Fibroblast of mammary gland (primary cell): ENCODE measurements around the gene ALDH1L1.

ENCODE experiments used
- DNase-seq: peaks from one replicate; pipeline ENCODE4 v3.0.0-alpha.2; 2010; ENCODE audit warnings: low read depth
- H3K4me3 ChIP-seq: 2 replicates; pipeline ENCODE4 v1.5.1; 2011; ENCODE audit warnings: low read depth, mild to moderate bottlenecking, low read length, moderate library complexity; ENCODE audit not compliant: control insufficient read depth
- CTCF ChIP-seq: conservative IDR thresholded peaks from 2 replicates; pipeline ENCODE4 v1.5.1; 2011; ENCODE audit warnings: low read depth, low read length, inconsistent platforms; ENCODE audit not compliant: control insufficient read depth, insufficient read depth

Gene ALDH1L1

GRCh38 chr3:126135071-126135405 lies 45.3 kb downstream of the ALDH1L1 start:
- TF ChIP-seq CTCF: no peak

DNA sequence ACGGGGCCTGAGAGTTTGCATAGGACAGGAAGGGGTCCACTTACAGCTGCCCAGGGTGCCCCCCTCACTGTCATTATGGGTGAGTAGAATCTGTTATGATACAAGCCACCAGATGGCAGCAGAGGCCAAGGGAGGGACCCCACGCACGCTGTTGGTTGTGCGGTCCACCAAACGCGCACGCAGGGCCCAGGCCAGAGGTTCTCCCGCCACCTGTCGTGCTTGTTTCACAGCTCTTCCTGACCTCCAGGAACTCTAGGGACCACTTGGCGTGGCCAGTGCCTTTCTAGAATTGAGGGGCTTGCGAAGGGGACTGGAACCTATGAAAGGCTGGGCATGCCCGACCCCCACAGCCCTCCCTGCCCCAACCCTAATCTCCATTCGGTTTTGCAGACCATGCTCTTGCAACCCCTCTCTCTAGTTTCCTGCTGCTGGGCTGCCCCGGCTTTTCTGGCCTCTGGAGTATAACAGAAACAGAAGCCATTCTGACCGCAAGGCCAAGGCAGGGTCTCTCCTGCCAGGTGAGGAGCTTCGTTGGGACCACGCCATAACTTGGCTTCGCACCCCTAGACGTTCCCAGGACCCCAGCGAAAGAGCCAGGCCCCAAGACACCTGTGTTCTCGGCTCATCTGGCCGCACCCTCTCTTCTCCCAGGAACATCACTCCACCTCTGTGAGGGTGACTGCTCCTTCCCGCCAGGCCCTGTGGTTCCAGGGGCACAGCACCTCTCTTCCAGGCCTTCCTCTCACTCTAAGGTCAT lies 46.0 kb downstream of the ALDH1L1 start:
- peak; percentile 65 for TF ChIP-seq CTCF
- DNase-seq: peak; percentile 45
- H3K4me3 ChIP-seq: no peak overlapping the region

More at GRCh38 chr3:126135071-126135405, 45.3 kb downstream of the ALDH1L1 start:
- H3K4me3 ChIP-seq: no peak overlapping the region
- no peak for DNase-seq

GRCh38 chr3:126133606-126134005 lies 46.8 kb downstream of the ALDH1L1 start:
- DNase-seq: no peak
- H3K4me3 ChIP-seq: no peak overlapping the region
- no peak for TF ChIP-seq CTCF

- no peak overlapping the region for H3K4me3 ChIP-seq
- TF ChIP-seq CTCF: no peak
- DNase-seq: no peak
These were observed 47.5 kb downstream of the ALDH1L1 start for GRCh38 chr3:126132751-126133511.

GRCh38 chr3:126131881-126132750 lies 48.3 kb downstream of the ALDH1L1 start:
- H3K4me3 ChIP-seq: no peak overlapping the region
- DNase-seq: no peak
- no peak for TF ChIP-seq CTCF

- TF ChIP-seq CTCF: no peak
- H3K4me3 ChIP-seq: no peak overlapping the region
- no peak for DNase-seq
These were observed 49.2 kb downstream of the ALDH1L1 start for GRCh38 chr3:126130981-126131745.
